IMR-90 (cell line): ENCODE results near the gene KLHL2. TPM values are rescaled to one million over a fixed set of nuclear protein-coding genes. Genes with fewer than 3 reads are reported as not detected.
"Not testable (repeated sequence)": the region's sequence is repeated elsewhere in the genome, so short reads cannot be mapped to it uniquely, and the experiment has no call there.

Experiments used
- ATAC-seq: fragments of 200-7000 bp; cut with Tn5 transposase; 2 replicates; pipeline ENCODE4 v1.9.1; 2020; ENCODE audit warnings: low read depth, mild to moderate bottlenecking, moderate library complexity
- BruUV-seq: library from RNA; stranded (reverse); fragments of 400-500 nt; replicated peaks from 2 replicates; lab custom pipeline; 2021; lab: Mats Ljungman, UMichigan
- CTCF ChIA-PET: fragments of 300-600 bp; formaldehyde crosslinking; extraction: SDS; loops from one replicate; lab custom pipeline; 2021; ENCODE audit warnings: antibody characterized with exemption; lab: Yijun Ruan, JAX
- POLR2A ChIA-PET: fragments of 300-600 bp; sonication (Branson Sonifier 250); formaldehyde crosslinking; loops from one replicate; lab custom pipeline; 2022; ENCODE audit warnings: antibody characterized with exemption; ENCODE audit not compliant: unreplicated experiment; lab: Charles Lee
- DNase-seq: peaks from one replicate; pipeline ENCODE4 v3.0.0; 2013
- H2AFZ ChIP-seq: replicated peaks from 2 replicates; pipeline ENCODE3; 2013; ENCODE audit warnings: low read length, mild to moderate bottlenecking; ENCODE audit not compliant: poor library complexity
- H2AK5ac ChIP-seq: 2 replicates; pipeline ENCODE4 v1.6.1; 2013; ENCODE audit warnings: low read depth, low read length, inconsistent platforms
- H2AK9ac ChIP-seq: replicated peaks from 2 replicates; pipeline ENCODE3; 2013; ENCODE audit warnings: mild to moderate bottlenecking, low read depth, low read length, moderate library complexity; ENCODE audit not compliant: poor library complexity
- H2BK120ac ChIP-seq: 2 replicates; pipeline ENCODE4 v1.6.1; 2013; ENCODE audit warnings: low read depth, low read length, inconsistent platforms
- H2BK15ac ChIP-seq: 3 replicates; pipeline ENCODE4 v1.6.1; 2013; ENCODE audit warnings: low read depth, low read length, inconsistent platforms
- H2BK20ac ChIP-seq: 2 replicates; pipeline ENCODE4 v1.6.1; 2013; ENCODE audit warnings: low read depth, mild to moderate bottlenecking, inconsistent platforms, low read length, moderate library complexity
- H2BK5ac ChIP-seq: 2 replicates; pipeline ENCODE4 v1.6.1; 2013; ENCODE audit warnings: mild to moderate bottlenecking, low read depth, low read length, inconsistent platforms; ENCODE audit not compliant: poor library complexity, severe bottlenecking
- H3K14ac ChIP-seq: replicated peaks from 2 replicates; pipeline ENCODE4 v1.6.1; 2013; ENCODE audit warnings: low read depth, low read length, inconsistent platforms
- H3K18ac ChIP-seq: 2 replicates; pipeline ENCODE4 v1.6.1; 2013; ENCODE audit warnings: low read depth, low read length, control low read depth
- H3K23ac ChIP-seq: 2 replicates; pipeline ENCODE4 v1.6.1; 2013; ENCODE audit warnings: low read depth, low read length, inconsistent platforms
- H3K27ac ChIP-seq: 2 replicates; pipeline ENCODE4 v1.5.1; 2013; ENCODE audit warnings: mild to moderate bottlenecking, control low read depth, low read length; ENCODE audit not compliant: insufficient read depth
- H3K27me3 ChIP-seq: 2 replicates; pipeline ENCODE4 v1.6.1; 2013; ENCODE audit warnings: low read length; ENCODE audit not compliant: control insufficient read depth, insufficient read depth
- H3K36me3 ChIP-seq: 2 replicates; pipeline ENCODE4 v1.6.1; 2013; ENCODE audit warnings: low read length, mixed read lengths; ENCODE audit not compliant: control insufficient read depth, insufficient read depth
- H3K4ac ChIP-seq: 2 replicates; pipeline ENCODE4 v1.6.1; 2013; ENCODE audit warnings: low read depth, low read length, inconsistent platforms
- H3K4me1 ChIP-seq: 2 replicates; pipeline ENCODE4 v1.6.1; 2013; ENCODE audit warnings: low read length, mixed read lengths; ENCODE audit not compliant: control insufficient read depth, insufficient read depth
- H3K4me2 ChIP-seq: 2 replicates; pipeline ENCODE4 v1.6.1; 2013; ENCODE audit warnings: low read depth, mild to moderate bottlenecking, control low read depth, low read length, moderate library complexity
- H3K4me3 ChIP-seq: 2 replicates; pipeline ENCODE4 v1.5.1; 2013; ENCODE audit warnings: low read depth, mild to moderate bottlenecking, control low read depth, low read length, moderate library complexity; ENCODE audit not compliant: insufficient read depth
- H3K56ac ChIP-seq: 2 replicates; pipeline ENCODE4 v1.6.1; 2013; ENCODE audit warnings: low read length, inconsistent platforms; ENCODE audit not compliant: insufficient read depth; ENCODE audit errors: extremely low read depth
- H3K79me1 ChIP-seq, 2 experiments: 2 replicates each; pipeline ENCODE4 v1.6.1; 2013; ENCODE audit warnings: low read length in 2 of 2, inconsistent platforms in 1 of 2, low read depth in 1 of 2
- H3K9ac ChIP-seq: 2 replicates; pipeline ENCODE4 v1.6.1; 2013; ENCODE audit warnings: low read depth, low read length, control low read depth
- H3K9me1 ChIP-seq: 2 replicates; pipeline ENCODE4 v1.6.1; 2013; ENCODE audit warnings: low read length, inconsistent platforms; ENCODE audit not compliant: insufficient read depth
- H3K9me3 ChIP-seq: 2 replicates; pipeline ENCODE4 v1.6.1; 2013; ENCODE audit warnings: low read length; ENCODE audit not compliant: control insufficient read depth, insufficient read depth
- H4K20me1 ChIP-seq: 2 replicates; pipeline ENCODE4 v1.6.1; 2013; ENCODE audit warnings: low read length, inconsistent platforms; ENCODE audit not compliant: insufficient read depth
- H4K5ac ChIP-seq: 2 replicates; pipeline ENCODE4 v1.6.1; 2013; ENCODE audit warnings: mild to moderate bottlenecking, low read depth, low read length, control low read depth
- H4K8ac ChIP-seq, 2 experiments: 2 replicates each; pipeline ENCODE4 v1.6.1; 2013; ENCODE audit warnings: low read depth in 2 of 2, low read length in 2 of 2, control low read depth in 1 of 2, inconsistent platforms in 1 of 2
- H4K91ac ChIP-seq: 2 replicates; pipeline ENCODE4 v1.6.1; 2013; ENCODE audit warnings: low read depth, low read length, inconsistent platforms; ENCODE audit not compliant: insufficient read depth
- WGBS, 2 experiments: methylation state at CpG; one replicate each; pipeline versions ENCODE4 v1.1.5 to v1.1.7; 2013; ENCODE audit warnings: missing lambda C conversion rate in 2 of 2; ENCODE audit not compliant: insufficient read length in 1 of 2; ENCODE audit errors: extremely low coverage in 2 of 2; 5-methylcytosine and 5-hydroxymethylcytosine counted together
- dilution Hi-C: fragments of 300-500 bp; cut with HindIII; formaldehyde crosslinking; loops from one replicate; pipeline ENCODE4 v1.14.3; 2018; ENCODE audit warnings: low sequenced_read_pairs; ENCODE audit not compliant: unreplicated experiment
- in situ Hi-C: fragments of 300-500 bp; cut with MboI; formaldehyde crosslinking; loops from 3 replicates; pipeline ENCODE4 v1.14.3; 2019; ENCODE audit warnings: low sequenced_read_pairs, inconsistent platforms, mixed read lengths
- intact Hi-C: fragments of 100-400 bp; cut with micrococcal nuclease; formaldehyde crosslinking; loops from 2 replicates; pipeline ENCODE4 v1.10.0; 2022
- polyA plus RNA-seq, 3 experiments: library from polyadenylated mRNA; depleted of rRNA; stranded (reverse); fragments of >200 nt; gene quantifications; 2 replicates each; pipeline ENCODE4 v1.2.3, GENCODE V29; 2012; ENCODE audit warnings: low replicate concordance in 1 of 3
- total RNA-seq: library from RNA; depleted of rRNA; stranded (reverse); fragments of >200 nt; gene quantifications from 2 replicates; pipeline ENCODE4 v1.2.3, GENCODE V29; 2012

KLHL2 gene
- total and polyA plus RNA-seq, 2 of the 4 experiments (the other 2 are of a cell fraction), result 11.0 to 12.4 TPM

- H3K4me2 ChIP-seq, BruUV-seq, dilution Hi-C loops, H3K18ac ChIP-seq, H3K9me1 ChIP-seq, H3K9ac ChIP-seq, H4K20me1 ChIP-seq, H4K8ac ChIP-seq, in situ Hi-C loops, DNase-seq, H2BK15ac ChIP-seq, H2BK120ac ChIP-seq, H3K27ac ChIP-seq, H3K4me1 ChIP-seq, H4K91ac ChIP-seq, ATAC-seq, H3K4ac ChIP-seq, H2AK9ac ChIP-seq, H2BK20ac ChIP-seq, H3K56ac ChIP-seq, intact Hi-C loops, H2AK5ac ChIP-seq, H2AFZ ChIP-seq, H3K4me3 ChIP-seq, H3K27me3 ChIP-seq, H3K36me3 ChIP-seq, H3K14ac ChIP-seq, H3K79me1 ChIP-seq, CTCF ChIA-PET, POLR2A ChIA-PET, H4K5ac ChIP-seq, H2BK5ac ChIP-seq, H3K9me3 ChIP-seq, H3K23ac ChIP-seq: not testable (repeated sequence)
- no CpG with 5 or more reads among the region's 7 CpGs for WGBS, 2 experiments
Measured at GRCh38 chr4:165269931-165270330, 62.6 kb downstream of the KLHL2 start.

- in situ Hi-C loops, H4K5ac ChIP-seq, H2AFZ ChIP-seq, H3K4me2 ChIP-seq, H3K27ac ChIP-seq, H2AK5ac ChIP-seq, H3K4me1 ChIP-seq, H3K9me3 ChIP-seq, CTCF ChIA-PET, H4K8ac ChIP-seq, H3K9me1 ChIP-seq, H4K91ac ChIP-seq, H2BK15ac ChIP-seq, H4K20me1 ChIP-seq, H3K14ac ChIP-seq, H3K9ac ChIP-seq, DNase-seq, H3K36me3 ChIP-seq, H3K79me1 ChIP-seq, BruUV-seq, H2AK9ac ChIP-seq, H3K27me3 ChIP-seq, dilution Hi-C loops, H2BK5ac ChIP-seq, H3K18ac ChIP-seq, H3K56ac ChIP-seq, H2BK20ac ChIP-seq, POLR2A ChIA-PET, H3K4ac ChIP-seq, H2BK120ac ChIP-seq, H3K23ac ChIP-seq, ATAC-seq, intact Hi-C loops, H3K4me3 ChIP-seq: not testable (repeated sequence)
- WGBS, 2 experiments, result no CpG with 5 or more reads among the region's 2 CpGs
Measured at GRCh38 chr4:165273443-165273842, 66.1 kb downstream of the KLHL2 start.
